Smooth muscle cell (in vitro differentiated cells): Measurements from ENCODE around the gene CDH12. TPM values are rescaled to one million over a fixed set of nuclear protein-coding genes. Genes with fewer than 3 reads are reported as not detected.

Experiments
- DNase-seq: peaks from one replicate; lab custom pipeline; 2025; ENCODE audit not compliant: unreplicated experiment; lab: John Stamatoyannopoulos, UW
- H2AFZ ChIP-seq: fragments of 200-600 bp; sonication (generic); 2 replicates; pipeline ENCODE4 v1.6.0; 2016; ENCODE audit warnings: antibody characterized with exemption, low read depth, mild to moderate bottlenecking
- H3F3A ChIP-seq: fragments of 200-600 bp; sonication (generic); 2 replicates; pipeline ENCODE4 v1.6.0; 2017; ENCODE audit warnings: antibody characterized with exemption, low read depth
- H3K27ac ChIP-seq: fragments of 200-600 bp; sonication (generic); 2 replicates; pipeline ENCODE4 v1.5.1; 2016; ENCODE audit warnings: low read depth, mild to moderate bottlenecking
- H3K27me3 ChIP-seq: fragments of 200-600 bp; sonication (generic); 2 replicates; pipeline ENCODE4 v1.6.1; 2016; ENCODE audit warnings: low read depth, mild to moderate bottlenecking
- H3K36me3 ChIP-seq: fragments of 200-600 bp; sonication (generic); 2 replicates; pipeline ENCODE4 v1.5.1; 2016; ENCODE audit warnings: low read depth
- H3K4me1 ChIP-seq: fragments of 200-600 bp; sonication (generic); 2 replicates; pipeline ENCODE4 v1.5.1; 2016; ENCODE audit warnings: low read depth
- H3K4me2 ChIP-seq: fragments of 200-600 bp; sonication (generic); 2 replicates; pipeline ENCODE4 v1.6.0; 2016; ENCODE audit warnings: mild to moderate bottlenecking
- H3K4me3 ChIP-seq: fragments of 200-600 bp; sonication (generic); 2 replicates; pipeline ENCODE4 v1.5.1; 2016; ENCODE audit warnings: mild to moderate bottlenecking
- H3K79me2 ChIP-seq: fragments of 200-600 bp; sonication (generic); 2 replicates; pipeline ENCODE4 v1.6.0; 2016; ENCODE audit warnings: low read depth, mild to moderate bottlenecking
- H3K9ac ChIP-seq: fragments of 200-600 bp; sonication (generic); 2 replicates; pipeline ENCODE4 v1.6.0; 2016; ENCODE audit warnings: low read depth
- H3K9me3 ChIP-seq: fragments of 200-600 bp; sonication (generic); replicated peaks from 2 replicates; pipeline ENCODE4 v1.5.1; 2016; ENCODE audit warnings: low read depth
- H4K20me1 ChIP-seq: fragments of 200-600 bp; sonication (generic); 2 replicates; pipeline ENCODE4 v1.6.0; 2016; ENCODE audit warnings: low read depth
- CTCF ChIP-seq: fragments of 200-600 bp; sonication (generic); IDR thresholded peaks from 2 replicates; pipeline ENCODE4 v1.5.1; 2017; ENCODE audit warnings: borderline replicate concordance, mild to moderate bottlenecking, antibody characterized with exemption; ENCODE audit not compliant: insufficient read depth, poor library complexity, severe bottlenecking
- WGBS: methylation state at CpG from one replicate; pipeline ENCODE4 v1.1.7; 2016; ENCODE audit warnings: low lambda C conversion rate; 5-methylcytosine and 5-hydroxymethylcytosine counted together
- polyA plus RNA-seq: library from polyadenylated mRNA; unstranded; fragments of >200 nt; fragmentation: Nextera tagmentation; extraction: Ambion mirVana; gene quantifications from 2 replicates; pipeline ENCODE4 v1.2.1, GENCODE V29; 2016
- total RNA-seq: library from RNA; depleted of rRNA; stranded (reverse); fragments of >200 nt; gene quantifications from 2 replicates; pipeline ENCODE4 v1.2.3, GENCODE V29; 2014

CDH12 gene
- total and polyA plus RNA-seq, 2 experiments from 2014 or later = not detected

GRCh38 chr5:21783074-21783679, 1070.0 kb downstream of the CDH12 start:
- no peak overlapping the region for H3K9ac ChIP-seq
- no peaks in the 10 kb centered on the region for H3K4me1 ChIP-seq
- no peak overlapping the region for H2AFZ ChIP-seq
- H3K36me3 ChIP-seq = no peaks in the 10 kb centered on the region
- H4K20me1 ChIP-seq = no peaks in the 10 kb centered on the region
- no peak for TF ChIP-seq CTCF
- H3K27ac ChIP-seq = no peak overlapping the region
- no peaks in the 10 kb centered on the region for H3K79me2 ChIP-seq
- no peaks in the 10 kb centered on the region for H3K27me3 ChIP-seq
- H3F3A ChIP-seq = no peaks in the 10 kb centered on the region
- no peak overlapping the region for H3K4me2 ChIP-seq
- H3K9me3 ChIP-seq = no peaks in the 10 kb centered on the region
- no peak overlapping the region for H3K4me3 ChIP-seq
- DNase-seq = no peak
- 92% methylated on average over 6 of the region's 6 CpGs for WGBS

GRCh38 chr5:21776466-21776865, 1076.7 kb downstream of the CDH12 start:
- Histone ChIP-seq H3K27me3 (no peaks in the 10 kb centered on the region), H3K4me3 (no peak overlapping the region), H3K9ac (no peak overlapping the region), H3K36me3 (no peaks in the 10 kb centered on the region), H3K79me2 (no peaks in the 10 kb centered on the region), H2AFZ (no peak overlapping the region), H3K4me1 (no peaks in the 10 kb centered on the region), H3K4me2 (no peak overlapping the region), H4K20me1 (no peaks in the 10 kb centered on the region), H3K9me3 (no peaks in the 10 kb centered on the region), H3F3A (no peaks in the 10 kb centered on the region), H3K27ac (no peak overlapping the region)
- WGBS = 85% methylated on average over 3 of the region's 3 CpGs
- no peak for TF ChIP-seq CTCF
- DNase-seq = no peak

- H3F3A ChIP-seq = no peaks in the 10 kb centered on the region
- H3K27ac ChIP-seq = no peak overlapping the region
- no peak overlapping the region for H3K4me2 ChIP-seq
- H3K9ac ChIP-seq = no peak overlapping the region
- H2AFZ ChIP-seq = no peak overlapping the region
- H3K4me1 ChIP-seq = no peaks in the 10 kb centered on the region
- no peaks in the 10 kb centered on the region for H3K36me3 ChIP-seq
- H3K79me2 ChIP-seq = no peaks in the 10 kb centered on the region
- H3K9me3 ChIP-seq = no peaks in the 10 kb centered on the region
- no peak for DNase-seq
- TF ChIP-seq CTCF = no peak
- H4K20me1 ChIP-seq = no peaks in the 10 kb centered on the region
- WGBS = 100% methylated on average over 1 of the region's 1 CpG
- no peaks in the 10 kb centered on the region for H3K27me3 ChIP-seq
- H3K4me3 ChIP-seq = no peak overlapping the region
Observed at GRCh38 chr5:21774801-21775200, 1078.3 kb downstream of the CDH12 start.

- Histone ChIP-seq H3K36me3 (no peaks in the 10 kb centered on the region), H3K79me2 (no peaks in the 10 kb centered on the region), H3K4me1 (no peaks in the 10 kb centered on the region), H3K9me3 (no peaks in the 10 kb centered on the region), H4K20me1 (no peaks in the 10 kb centered on the region), H3K4me3 (no peak overlapping the region), H2AFZ (no peak overlapping the region), H3F3A (no peaks in the 10 kb centered on the region), H3K27me3 (no peaks in the 10 kb centered on the region), H3K27ac (no peak overlapping the region), H3K9ac (no peak overlapping the region), H3K4me2 (no peak overlapping the region)
- WGBS = 83% methylated on average over 2 of the region's 2 CpGs
- no peak for TF ChIP-seq CTCF
- no peak for DNase-seq
Observed at GRCh38 chr5:21774281-21774680, 1078.9 kb downstream of the CDH12 start.
